ENCODE results near the gene NOD1.

DNA sequence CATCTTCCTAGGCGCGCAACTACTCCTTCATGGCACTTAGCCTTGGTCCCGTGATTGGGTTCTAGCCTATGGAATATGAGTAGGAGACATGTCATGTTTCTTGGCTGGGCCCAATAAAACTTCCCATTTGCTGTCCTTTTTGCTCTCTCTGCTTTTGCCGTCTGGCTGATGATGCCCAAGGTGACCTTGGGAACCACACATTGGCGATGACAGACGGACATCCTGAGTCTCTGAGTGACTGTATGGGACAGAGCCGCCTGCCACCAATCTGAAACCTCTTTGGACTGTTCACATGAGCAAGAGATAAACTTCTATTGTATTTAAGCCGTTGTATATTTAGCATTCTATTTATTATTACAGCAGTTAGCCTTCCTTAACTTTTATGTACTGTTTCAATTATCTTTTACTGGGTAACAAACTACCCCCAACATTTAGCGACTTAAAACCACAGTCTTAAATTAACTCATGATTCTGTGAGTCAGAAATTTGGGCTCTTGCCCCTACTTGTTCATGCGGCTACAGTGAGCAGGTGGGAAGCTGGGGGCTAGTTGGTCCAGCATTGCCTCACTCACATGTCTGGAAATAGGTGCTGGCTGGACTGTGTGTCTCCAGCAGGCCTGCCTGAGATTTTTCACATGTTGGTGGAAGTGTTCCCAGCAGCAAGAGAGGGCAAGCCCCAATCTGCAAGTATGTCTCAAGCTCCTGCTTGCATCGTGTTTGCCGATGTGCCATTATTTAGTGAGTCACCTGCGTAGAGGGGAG lies 71.7 kb downstream of the NOD1 start:
- TF ChIP-seq, protein P1, sequence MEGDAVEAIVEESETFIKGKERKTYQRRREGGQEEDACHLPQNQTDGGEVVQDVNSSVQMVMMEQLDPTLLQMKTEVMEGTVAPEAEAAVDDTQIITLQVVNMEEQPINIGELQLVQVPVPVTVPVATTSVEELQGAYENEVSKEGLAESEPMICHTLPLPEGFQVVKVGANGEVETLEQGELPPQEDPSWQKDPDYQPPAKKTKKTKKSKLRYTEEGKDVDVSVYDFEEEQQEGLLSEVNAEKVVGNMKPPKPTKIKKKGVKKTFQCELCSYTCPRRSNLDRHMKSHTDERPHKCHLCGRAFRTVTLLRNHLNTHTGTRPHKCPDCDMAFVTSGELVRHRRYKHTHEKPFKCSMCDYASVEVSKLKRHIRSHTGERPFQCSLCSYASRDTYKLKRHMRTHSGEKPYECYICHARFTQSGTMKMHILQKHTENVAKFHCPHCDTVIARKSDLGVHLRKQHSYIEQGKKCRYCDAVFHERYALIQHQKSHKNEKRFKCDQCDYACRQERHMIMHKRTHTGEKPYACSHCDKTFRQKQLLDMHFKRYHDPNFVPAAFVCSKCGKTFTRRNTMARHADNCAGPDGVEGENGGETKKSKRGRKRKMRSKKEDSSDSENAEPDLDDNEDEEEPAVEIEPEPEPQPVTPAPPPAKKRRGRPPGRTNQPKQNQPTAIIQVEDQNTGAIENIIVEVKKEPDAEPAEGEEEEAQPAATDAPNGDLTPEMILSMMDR (IDR thresholded peaks at IDR 0.05; ENCODE audit: low read depth, low read length), result no peak
- no peak for TF ChIP-seq EZH2phosphoT487 (IDR thresholded peaks at IDR 0.05; ENCODE audit: low read depth)
